AG04450 (cell line): ENCODE results near the gene CCR3. TPM values are rescaled to one million over a fixed set of nuclear protein-coding genes. Genes with fewer than 3 reads are reported as not detected.

Experiments
- CTCF ChIA-PET: fragments of 300-600, 350-600 bp; formaldehyde crosslinking; extraction: SDS; loops from one replicate; lab custom pipeline; 2022; ENCODE audit warnings: antibody characterized with exemption, inconsistent platforms; lab: Charles Lee
- POLR2A ChIA-PET: fragments of 350-600 bp; formaldehyde crosslinking; extraction: SDS; loops from one replicate; lab custom pipeline; 2021; ENCODE audit warnings: antibody characterized with exemption, inconsistent platforms; lab: Yijun Ruan, JAX
- DNase-seq: peaks from one replicate; pipeline ENCODE4 v3.0.0-alpha.2; 2011; ENCODE audit warnings: low read depth, low spot score
- H3K27ac ChIP-seq: one replicate; pipeline ENCODE4 v1.5.1; 2012; ENCODE audit warnings: low read depth, low read length, control low read depth
- H3K27me3 ChIP-seq: one replicate; pipeline ENCODE4 v1.6.0; 2012; ENCODE audit warnings: low read length; ENCODE audit not compliant: control insufficient read depth, insufficient read depth
- H3K4me3 ChIP-seq: 2 replicates; pipeline ENCODE4 v1.5.1; 2011; ENCODE audit warnings: mild to moderate bottlenecking, low read depth, low read length, control low read depth
- H3K9me3 ChIP-seq: 2 replicates; pipeline ENCODE4 v1.5.1; 2012; ENCODE audit warnings: low read length; ENCODE audit not compliant: control insufficient read depth, insufficient read depth
- polyA plus RNA-seq: library from polyadenylated mRNA; depleted of rRNA; stranded (reverse); fragments of >200 nt; gene quantifications from 2 replicates; pipeline ENCODE4 v1.2.3, GENCODE V29; 2011
- TF ChIP-seq, protein P1 (sequence below): IDR thresholded peaks from 2 replicates; pipeline ENCODE4 v1.5.1; 2011; ENCODE audit warnings: low read depth, low read length, control low read depth, inconsistent platforms

The CCR3 gene
- polyA plus RNA-seq, 1 experiment = not detected

DNA sequence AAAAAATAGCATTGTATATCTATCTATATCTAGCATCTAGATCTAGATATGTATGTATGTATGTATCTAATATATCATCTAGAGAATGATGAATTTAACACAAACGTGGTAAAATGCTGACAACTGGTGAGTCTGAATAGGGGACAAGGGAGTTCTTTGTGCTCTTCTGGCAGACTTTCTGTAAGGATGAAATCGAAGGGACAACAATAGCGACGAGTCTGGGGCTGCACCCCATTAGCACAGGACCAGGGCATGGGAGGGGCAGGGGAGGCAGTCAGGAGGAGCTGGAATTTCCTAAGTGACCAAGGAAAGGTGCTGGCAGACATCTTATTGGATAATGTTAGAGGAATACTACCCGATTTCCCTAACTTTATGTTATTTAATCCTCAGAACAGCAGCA, 42.0 kb upstream of the CCR3 start:
- H3K27ac ChIP-seq = no peak overlapping the region
- CTCF ChIA-PET = no interaction called here
- POLR2A ChIA-PET = no interaction called here
- H3K4me3 ChIP-seq = no peak overlapping the region
- H3K27me3 ChIP-seq = peaks cover 15% of the 10 kb centered on the region
- H3K9me3 ChIP-seq = no peaks in the 10 kb centered on the region
- TF ChIP-seq, protein P1, sequence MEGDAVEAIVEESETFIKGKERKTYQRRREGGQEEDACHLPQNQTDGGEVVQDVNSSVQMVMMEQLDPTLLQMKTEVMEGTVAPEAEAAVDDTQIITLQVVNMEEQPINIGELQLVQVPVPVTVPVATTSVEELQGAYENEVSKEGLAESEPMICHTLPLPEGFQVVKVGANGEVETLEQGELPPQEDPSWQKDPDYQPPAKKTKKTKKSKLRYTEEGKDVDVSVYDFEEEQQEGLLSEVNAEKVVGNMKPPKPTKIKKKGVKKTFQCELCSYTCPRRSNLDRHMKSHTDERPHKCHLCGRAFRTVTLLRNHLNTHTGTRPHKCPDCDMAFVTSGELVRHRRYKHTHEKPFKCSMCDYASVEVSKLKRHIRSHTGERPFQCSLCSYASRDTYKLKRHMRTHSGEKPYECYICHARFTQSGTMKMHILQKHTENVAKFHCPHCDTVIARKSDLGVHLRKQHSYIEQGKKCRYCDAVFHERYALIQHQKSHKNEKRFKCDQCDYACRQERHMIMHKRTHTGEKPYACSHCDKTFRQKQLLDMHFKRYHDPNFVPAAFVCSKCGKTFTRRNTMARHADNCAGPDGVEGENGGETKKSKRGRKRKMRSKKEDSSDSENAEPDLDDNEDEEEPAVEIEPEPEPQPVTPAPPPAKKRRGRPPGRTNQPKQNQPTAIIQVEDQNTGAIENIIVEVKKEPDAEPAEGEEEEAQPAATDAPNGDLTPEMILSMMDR = no peak
- DNase-seq = no peak

DNA sequence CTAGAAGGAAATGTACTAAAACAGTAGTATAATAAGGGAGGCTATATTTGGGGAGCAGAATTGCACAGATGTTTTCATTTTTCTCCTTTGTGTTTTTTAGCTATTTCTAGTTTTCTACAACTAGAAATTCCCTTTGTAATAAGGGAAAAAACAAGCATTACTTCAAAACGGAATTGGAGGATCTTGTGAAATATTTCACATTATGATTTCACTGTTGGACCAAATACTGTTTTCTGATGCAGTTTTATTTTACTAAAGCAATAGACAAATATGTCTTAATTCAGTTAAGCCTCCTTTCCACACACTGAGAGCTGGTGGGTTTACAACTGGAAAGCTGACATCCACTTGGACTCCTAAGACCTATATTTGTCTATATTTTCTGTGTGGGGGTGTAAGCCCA, 41.5 kb upstream of the CCR3 start:
- Histone ChIP-seq H3K27ac (no peak overlapping the region), H3K4me3 (no peak overlapping the region), H3K27me3 (peaks cover 15% of the 10 kb centered on the region), H3K9me3 (no peaks in the 10 kb centered on the region)
- DNase-seq = no peak
- CTCF ChIA-PET = no interaction called here
- POLR2A ChIA-PET = no interaction called here
- TF ChIP-seq, protein P1 = no peak

DNA sequence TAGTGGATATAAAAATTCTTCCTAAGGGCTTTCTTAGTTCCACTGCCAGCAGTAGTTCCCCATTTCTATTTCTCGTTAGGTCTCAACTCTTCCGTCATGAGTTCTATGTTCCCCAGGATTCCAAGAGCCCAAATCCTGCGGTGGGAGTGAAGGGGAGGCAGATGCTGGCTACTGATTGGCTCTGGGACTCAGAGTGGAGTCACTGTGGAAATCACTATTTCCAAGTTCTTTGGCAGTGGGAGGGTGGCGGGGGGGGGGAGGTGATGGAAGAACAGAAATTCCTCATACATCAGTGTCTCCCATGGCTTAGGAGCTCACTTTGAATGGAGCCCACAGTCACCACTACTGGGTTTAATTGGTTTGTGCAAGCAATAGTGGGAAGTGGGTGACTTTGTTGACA, 39.7 kb upstream of the CCR3 start:
- no peak for DNase-seq
- Histone ChIP-seq H3K4me3 (no peak overlapping the region), H3K9me3 (no peaks in the 10 kb centered on the region), H3K27ac (no peak overlapping the region), H3K27me3 (peaks cover 18% of the 10 kb centered on the region)
- TF ChIP-seq, protein P1 = no peak
- CTCF ChIA-PET = no interaction called here
- POLR2A ChIA-PET = no interaction called here

DNA sequence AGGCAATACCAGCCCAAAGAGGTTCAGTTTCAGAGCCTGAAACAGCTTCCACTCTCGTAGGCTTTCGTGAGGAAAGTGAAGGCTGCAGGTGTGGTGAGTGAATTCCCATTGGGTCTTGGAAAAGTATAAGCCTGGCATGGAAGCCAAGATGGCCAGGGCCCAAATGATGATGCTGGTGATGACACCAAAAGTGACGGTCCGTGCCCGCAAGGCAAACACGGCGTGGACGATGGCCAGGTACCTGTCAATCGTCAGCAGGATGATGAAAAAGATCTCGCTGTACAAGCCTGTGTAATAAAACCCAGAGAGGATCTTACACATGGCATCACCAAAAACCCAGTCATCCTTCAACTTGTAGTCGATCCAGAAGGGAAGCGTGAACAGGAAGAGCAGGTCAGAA, 38.6 kb upstream of the CCR3 start:
- POLR2A ChIA-PET = no interaction called here
- DNase-seq = no peak
- CTCF ChIA-PET = no interaction called here

DNA sequence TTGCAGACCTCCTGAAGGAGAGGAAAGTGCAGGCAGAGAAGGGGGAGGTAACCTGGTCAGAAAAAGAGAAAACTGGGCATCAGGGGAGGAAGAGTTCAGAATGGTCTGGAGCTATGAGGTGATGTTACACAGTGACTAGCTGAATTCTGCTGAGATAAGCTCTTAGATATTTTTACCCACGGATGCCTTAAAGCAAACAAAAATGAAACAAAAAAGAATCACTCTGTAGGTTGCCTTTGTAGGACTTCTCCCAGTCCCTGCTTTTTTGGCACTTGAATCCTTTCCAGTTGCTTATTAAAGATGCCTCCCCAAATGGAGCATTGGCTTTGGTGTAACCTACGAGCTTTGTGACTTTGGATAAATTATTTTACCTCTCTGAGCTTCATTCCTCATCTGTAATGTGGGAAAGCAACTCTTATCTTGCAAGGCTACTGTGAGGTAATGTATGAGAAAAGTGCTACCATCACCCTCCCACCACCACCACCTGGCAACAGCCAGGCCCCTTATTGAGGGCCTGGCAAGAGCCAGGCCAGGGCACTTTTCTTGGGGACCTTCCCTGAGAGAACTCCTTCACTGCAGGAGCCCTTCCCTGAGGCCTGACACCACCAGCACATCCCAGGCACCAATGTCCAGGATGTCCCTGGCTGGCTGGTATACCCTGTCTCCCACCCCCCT, 36.8 kb upstream of the CCR3 start:
- ChIA-PET CTCF (no interaction called here), POLR2A (no interaction called here)
- Histone ChIP-seq H3K27ac (no peak overlapping the region), H3K4me3 (no peak overlapping the region), H3K9me3 (no peaks in the 10 kb centered on the region), H3K27me3 (peaks cover 11% of the 10 kb centered on the region)
- TF ChIP-seq, protein P1 = no peak
- no peak for DNase-seq

More for the DNA sequence above, 38.6 kb upstream of the CCR3 start:
- TF ChIP-seq, protein P1 = no peak
- peaks cover 18% of the 10 kb centered on the region for H3K27me3 ChIP-seq
- H3K27ac ChIP-seq = no peak overlapping the region
- H3K9me3 ChIP-seq = no peaks in the 10 kb centered on the region
- no peak overlapping the region for H3K4me3 ChIP-seq
